Prostate gland (tissue), 2 donors: ENCODE measurements around the gene DAAM1.
A peak's percentile ranks its signal among the peaks of the same experiment; 100 is the strongest.

ENCODE experiments used
- POLR2A ChIP-seq: fragments of 450-650 bp; IDR thresholded peaks from one replicate; pipeline ENCODE4 v1.6.1; 2016; ENCODE audit warnings: antibody characterized with exemption, mild to moderate bottlenecking
- POLR2AphosphoS5 ChIP-seq: sonication (generic); formaldehyde crosslinking; IDR thresholded peaks from one replicate; pipeline ENCODE4 v1.6.1; 2017; ENCODE audit warnings: antibody characterized with exemption
- TF ChIP-seq, protein P1 (sequence below), 4 experiments: fragments of 200-600 bp in 2 of 4; fragments of 450-650 bp in 2 of 4; sonication (generic) in 2 of 4; IDR thresholded peaks; 1 replicate in 3 of 4; 2 replicates in 1 of 4; pipeline ENCODE4 v1.5.1; 2016 to 2019; ENCODE audit warnings: antibody characterized with exemption in 4 of 4, mild to moderate bottlenecking in 2 of 4, moderate library complexity in 2 of 4

DNA sequence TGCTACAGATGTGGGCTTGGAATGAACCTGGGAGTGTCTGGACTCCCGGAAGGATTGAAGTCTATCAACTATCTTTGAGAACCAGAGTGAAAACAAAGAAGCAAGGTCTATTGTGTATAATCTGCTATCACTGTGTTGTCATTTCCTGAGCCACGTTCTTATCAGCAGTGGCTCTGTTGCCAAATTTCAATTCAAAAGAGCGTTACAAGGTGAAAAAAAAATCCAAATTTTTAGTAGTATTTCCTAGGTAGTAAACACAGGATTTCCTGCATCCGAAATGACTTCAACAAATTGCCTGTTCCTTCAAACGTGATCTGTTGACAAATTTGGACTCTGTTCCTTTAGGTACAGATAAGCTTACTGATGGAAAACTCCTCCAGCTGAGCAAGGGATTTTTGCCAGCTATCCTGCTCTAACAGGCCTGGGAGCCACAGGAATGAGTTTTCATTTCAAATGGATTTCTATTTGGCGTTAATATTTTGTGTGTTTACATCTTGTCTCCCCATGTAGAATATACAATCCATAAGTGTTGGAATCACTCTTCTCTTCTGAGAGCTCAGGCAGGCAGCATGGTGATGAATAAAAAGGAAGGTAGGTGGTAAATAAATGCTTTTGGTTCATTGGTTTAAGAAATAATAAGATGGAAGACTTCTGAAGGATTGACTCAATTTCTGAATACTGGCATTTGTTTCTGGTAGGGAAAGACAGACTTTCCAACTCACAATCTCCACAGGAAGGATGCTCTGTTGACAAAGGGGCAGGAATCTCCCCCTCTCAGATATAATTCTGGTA, 218.2 kb downstream of the DAAM1 start:
- TF ChIP-seq, protein P1, sequence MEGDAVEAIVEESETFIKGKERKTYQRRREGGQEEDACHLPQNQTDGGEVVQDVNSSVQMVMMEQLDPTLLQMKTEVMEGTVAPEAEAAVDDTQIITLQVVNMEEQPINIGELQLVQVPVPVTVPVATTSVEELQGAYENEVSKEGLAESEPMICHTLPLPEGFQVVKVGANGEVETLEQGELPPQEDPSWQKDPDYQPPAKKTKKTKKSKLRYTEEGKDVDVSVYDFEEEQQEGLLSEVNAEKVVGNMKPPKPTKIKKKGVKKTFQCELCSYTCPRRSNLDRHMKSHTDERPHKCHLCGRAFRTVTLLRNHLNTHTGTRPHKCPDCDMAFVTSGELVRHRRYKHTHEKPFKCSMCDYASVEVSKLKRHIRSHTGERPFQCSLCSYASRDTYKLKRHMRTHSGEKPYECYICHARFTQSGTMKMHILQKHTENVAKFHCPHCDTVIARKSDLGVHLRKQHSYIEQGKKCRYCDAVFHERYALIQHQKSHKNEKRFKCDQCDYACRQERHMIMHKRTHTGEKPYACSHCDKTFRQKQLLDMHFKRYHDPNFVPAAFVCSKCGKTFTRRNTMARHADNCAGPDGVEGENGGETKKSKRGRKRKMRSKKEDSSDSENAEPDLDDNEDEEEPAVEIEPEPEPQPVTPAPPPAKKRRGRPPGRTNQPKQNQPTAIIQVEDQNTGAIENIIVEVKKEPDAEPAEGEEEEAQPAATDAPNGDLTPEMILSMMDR (IDR thresholded peaks at IDR 0.05), result no peak
- no peak for TF ChIP-seq POLR2A
- peak; percentile 34 for TF ChIP-seq POLR2AphosphoS5
